Measurements from ENCODE around the gene RPTOR.

The RPTOR gene

GRCh38 chr17:80647746-80648145, 103.1 kb downstream of the RPTOR start:
- no peak for DNase-seq

DNA sequence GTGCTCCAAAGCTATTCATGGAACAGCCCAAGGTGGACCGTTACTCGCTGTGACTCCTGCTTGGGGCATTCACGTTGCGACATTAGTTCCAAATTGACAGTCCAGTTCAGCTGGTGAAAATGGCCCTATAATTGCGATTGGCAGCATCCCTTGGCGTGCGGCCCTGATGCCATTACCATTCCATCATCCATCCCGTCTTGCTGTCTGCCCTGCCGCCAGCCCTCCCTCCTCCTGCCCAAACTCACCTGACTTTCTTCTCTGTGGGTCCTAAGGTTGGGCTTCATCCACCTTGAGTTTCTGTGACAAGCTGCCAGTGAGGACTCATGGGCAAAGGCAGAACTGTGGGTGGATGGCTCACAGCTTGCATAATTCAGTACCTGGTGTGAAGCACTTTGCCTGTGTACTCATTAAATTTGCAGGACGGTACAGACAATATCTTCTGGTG, 104.6 kb downstream of the RPTOR start:
- DNase-seq: no peak

DNA sequence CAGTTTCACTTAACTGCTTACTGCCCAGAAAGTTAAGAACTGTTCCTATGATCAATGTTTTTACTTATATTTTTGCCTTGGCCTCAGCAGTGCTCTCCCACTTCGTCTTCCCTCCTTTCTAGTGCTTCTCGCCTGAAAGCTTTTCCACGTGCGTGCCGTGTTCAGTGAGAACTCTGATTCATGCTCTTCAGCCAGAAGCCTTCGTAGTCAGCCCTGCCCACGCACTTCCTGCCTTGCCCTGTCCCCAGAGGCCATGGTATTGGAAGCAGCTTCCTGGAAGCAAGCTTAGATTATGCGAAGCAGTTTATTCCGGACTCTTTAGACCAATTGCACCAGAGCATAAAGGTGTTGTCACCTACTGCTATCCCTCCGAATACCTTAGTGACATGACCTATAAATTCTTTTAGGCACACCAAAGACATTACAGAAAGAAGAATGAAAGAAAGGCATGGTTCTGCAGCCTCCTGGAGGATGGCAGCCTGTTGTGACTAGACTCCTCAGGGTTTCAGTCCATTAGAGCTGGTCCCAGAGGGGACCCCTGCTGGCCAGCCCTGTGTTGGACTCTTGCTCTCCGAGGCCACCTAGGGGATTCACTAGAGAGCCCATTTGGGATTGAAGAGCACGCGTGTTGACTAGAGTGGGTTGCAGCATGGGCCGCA, 105.2 kb downstream of the RPTOR start:
- peak; percentile 61 for DNase-seq

DNA sequence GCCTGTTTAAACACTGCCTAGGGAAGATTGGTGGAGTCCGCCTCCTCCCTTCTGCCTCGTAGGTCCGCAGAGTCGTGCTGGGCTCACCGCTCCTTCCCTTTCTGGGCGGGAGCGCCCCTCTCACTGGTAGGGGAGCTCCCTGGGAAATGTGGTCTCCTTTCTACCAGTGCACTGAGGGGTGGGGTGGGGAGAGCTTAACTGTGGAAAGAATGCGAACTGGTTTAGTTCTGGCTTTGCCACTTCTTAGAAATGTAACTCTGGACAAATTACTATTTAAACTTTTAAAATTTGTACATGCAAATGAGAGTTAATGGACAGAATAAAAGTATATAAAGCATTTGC, 105.7 kb downstream of the RPTOR start:
- DNase-seq: no peak

DNA sequence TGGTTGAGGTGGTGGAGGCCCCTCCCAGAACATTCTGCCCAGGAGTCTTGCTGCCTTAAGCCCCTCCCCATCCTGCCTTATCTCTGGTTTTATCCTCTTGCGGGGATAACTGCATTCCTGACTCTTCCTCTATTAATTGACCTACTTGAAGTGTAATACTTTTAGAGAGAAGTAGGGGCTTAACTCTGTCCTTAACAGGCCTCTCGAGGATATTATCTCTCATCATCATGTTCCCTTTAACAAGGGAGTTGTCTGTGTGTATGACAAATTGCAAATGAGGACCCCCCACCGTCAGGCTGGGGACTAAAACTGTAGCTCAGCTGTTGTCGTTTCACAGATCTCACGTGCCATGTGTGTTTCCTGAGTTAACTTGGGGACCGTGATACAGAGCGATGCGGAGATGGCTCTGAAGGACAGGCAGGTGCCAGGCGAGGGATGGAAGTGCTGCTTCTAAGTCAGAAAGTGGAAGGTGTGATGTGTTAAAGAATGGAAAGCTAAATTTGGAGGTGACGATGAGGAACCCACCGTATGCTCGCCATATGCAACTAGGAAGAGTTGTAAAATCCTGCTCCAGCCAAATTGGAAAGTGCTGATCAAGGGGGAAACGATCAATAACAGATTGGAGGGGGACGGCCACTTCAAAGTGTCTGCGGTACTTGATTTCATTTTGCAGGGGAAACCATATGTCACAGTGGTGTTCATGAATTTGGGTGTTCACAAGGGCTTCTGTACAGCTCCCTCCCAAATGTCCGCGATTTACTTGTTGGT, 106.3 kb downstream of the RPTOR start:
- peak; percentile 100 for DNase-seq

- no peak for DNase-seq
Observed at GRCh38 chr17:80652756-80653330, 108.2 kb downstream of the RPTOR start.

DNA sequence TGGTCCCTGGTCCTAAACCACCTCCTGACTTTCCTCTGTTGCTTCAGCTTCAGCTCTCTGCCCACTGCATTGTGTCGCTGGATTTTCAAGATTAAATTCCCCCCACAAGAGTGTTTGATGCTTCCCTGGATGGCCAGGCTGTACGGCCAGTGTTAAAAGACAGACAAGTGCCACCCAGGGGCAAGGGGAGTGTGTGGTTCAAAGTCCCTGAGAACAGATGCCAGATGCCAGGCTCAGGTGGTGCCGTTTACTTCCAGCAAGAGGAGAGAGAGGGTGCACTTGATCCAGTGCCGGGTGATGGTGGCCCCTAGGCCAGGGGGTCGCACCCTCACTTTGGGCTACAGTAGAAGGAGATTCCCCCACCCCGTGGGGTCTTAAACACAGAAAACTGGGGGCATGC, 109.2 kb downstream of the RPTOR start:
- no peak for DNase-seq

DNA sequence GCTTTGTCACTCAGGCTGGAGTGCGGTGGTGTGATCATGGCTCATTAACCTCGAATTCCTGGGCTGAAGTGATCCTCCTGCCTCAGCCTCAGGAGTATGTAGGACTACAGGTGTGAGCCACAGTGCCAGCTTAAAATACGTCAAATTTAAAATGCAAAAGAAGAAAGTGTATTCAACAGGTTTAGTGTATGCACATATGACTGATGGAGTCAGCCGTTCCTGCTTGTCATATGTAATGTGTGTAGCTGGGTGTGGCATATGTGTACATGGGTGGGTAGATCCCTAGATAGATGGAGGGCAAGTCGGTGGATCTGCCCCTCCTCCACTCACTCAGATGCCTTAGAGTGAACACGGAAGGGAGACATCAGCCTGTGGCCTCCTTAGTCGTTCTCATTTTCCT, 111.0 kb downstream of the RPTOR start:
- DNase-seq: no peak

- no peak for DNase-seq
Observed at GRCh38 chr17:80656590-80656989, 112.0 kb downstream of the RPTOR start.

DNA sequence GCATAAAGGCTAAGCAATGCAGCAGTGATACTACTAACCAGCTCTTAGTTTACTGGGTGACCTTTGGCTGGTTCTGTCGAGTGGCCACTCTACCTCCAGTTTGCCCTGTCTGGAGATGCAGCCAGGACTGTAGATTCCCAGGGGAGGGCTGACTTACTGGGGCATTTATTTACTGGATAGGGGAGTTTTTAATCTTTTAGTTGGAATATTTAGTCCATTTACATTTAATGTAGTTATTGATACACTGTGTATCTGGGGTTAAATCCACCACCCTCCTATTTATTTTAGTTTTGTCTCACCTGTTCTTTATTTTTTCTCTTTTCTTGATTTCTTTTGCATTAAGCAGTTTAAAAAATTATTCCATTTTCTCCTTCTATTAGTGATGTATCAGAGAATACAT, 112.9 kb downstream of the RPTOR start:
- no peak for DNase-seq

DNA sequence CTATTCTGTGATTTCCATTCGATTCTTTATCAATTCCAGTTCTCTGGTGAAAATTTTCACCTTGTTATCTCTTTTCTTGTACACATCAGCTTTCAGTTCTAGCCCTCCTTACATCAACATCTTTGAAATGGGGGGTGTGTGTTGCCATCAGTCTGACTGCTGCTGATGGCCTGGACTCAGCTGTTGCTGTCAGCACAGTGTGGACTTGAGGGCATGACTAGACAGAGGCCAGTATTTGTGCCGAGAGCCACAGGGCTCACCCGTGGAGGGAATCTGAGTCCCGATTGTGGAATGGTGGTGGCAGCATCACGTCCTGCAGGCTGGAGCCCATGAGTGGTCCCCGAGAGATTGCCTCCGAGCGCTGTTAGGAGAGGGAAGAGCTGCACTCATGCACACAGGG, 114.2 kb downstream of the RPTOR start:
- no peak for DNase-seq

DNA sequence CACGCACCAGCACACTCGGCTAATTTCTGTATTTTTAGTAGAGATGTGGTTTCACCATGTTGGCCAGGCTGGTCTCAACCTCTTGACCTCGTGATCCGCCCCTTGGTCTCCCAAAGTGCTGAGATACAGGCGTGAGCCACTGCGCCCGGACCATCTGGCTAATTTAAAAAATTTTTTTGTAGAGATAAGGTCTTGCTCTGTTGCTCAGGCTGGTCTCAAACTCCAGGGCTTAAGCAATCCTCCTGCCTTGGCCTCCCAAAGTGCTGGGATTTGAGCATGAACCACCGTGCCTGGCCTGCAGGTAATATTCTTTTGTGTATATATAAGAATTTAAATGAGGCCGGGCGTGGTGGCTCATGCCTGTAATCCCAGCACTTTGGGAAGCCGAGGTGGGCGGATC, 115.0 kb downstream of the RPTOR start:
- DNase-seq: no peak

DNA sequence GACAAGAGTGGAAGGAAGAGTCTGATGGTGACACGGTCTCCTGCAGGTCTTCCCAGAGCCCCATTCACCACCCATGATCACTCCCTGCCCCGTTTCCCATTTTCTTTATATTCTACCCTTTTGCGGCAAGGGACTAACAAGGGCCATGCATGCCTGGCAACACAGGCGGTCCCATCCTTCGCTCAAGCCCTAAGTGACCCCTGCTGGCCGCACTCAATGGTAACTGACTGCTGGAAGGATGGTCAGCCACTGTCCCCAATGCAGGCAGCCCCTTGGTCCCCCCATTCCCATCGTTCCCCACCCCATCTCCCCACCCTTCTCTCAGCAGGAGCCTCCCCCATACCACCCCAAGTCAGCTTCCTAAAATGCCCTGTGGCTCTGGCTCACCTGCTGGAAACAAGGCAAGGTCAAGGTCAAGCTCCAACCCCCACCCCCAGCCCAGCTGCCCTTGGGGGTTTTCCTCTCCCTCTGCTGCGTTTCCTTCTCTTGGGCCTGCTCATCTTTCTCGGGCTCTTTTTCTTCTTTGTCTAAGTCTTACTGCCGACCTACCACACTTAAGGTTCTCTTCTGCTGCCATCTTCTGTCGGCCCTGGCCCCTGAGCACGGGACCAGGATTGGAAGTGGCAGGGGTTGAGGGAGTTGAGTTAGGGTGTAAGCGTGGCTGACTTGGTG, 116.0 kb downstream of the RPTOR start:
- no peak for DNase-seq

DNA sequence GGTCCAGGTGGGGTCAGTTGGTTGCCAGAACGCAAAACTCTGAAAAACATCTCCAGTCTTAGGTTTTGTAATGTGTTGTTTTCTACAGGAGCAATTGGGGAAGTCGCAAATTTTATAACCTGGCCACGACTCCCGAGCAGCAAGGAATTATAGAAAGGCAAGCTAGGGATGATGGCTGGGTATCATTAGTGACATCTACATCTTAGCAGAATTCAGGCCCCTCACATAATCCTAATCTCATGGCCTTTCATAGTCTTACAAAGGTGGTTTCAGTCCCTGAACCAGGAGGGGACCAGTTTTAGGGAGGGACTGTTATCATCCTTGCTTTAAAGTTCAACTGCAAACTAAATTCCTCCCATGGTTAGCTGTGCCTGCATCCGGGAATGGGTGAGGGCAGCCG, 117.9 kb downstream of the RPTOR start:
- DNase-seq: no peak

DNA sequence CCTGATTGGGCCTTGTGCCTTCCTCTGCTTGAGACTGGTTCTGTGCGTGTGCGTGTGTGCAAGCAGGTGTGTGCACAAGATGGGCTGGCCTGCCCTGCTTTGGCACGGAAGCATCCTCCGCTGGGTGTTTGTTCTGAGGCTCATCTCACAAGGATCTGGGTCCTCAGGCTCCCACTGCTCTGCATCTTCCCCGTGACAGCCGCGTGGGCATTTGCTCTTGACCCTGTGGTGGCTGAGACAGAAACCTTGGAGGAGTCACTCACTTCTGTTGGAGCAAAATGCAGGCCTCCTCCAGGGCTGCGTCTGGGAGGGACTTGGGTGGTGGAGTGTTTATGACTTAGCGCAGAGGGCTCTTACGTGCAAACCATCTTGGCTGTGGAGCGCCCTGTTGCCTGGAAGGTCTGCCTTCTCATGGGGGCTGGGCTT, 119.2 kb downstream of the RPTOR start:
- no peak for DNase-seq

DNA sequence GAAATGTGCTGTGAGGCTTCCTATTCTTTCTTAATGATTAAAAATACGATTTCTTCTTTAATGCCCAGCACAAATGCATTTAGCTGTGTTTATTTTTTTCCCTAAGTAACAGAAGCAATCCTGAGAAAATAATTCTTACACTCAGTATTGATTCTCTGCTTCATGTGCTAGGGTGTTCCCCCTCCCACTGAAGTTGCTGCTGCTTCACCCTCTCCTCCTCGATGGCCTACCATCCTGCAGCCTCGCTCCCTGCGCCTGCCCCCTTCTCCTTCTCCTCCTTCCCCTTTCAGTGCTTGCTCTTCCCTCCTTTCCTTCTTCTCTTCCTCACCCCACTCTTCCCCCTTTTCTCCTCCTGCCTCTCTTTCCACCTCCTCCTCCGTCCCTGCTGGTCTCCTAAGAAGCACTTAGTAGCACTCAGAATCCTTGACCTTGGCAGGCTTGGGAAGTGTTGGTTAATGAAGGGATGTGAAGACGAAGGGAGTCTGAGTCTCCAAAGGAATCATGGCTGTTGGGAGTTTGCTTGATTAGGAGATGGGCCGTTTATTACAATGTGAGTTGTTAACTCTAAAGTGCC, 119.7 kb downstream of the RPTOR start:
- no peak for DNase-seq

DNA sequence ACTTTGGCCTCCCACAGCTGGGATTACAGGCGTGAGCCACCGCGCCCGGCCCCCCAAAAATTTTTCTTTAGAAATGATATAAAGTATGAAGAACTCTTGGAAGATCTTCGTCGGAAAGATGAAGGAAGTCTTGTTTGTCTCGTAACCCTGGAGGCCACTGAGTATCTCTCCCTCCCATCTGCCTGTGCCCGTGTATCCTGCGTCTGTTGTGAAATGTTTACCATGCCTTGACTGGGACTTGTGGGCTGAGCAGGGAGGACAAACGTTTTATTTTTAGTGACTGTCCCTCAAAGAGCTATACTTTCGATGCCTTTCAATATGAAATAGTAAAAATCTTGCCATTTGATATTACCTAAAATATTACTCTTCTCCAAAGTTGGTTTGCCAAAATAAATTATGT, 121.2 kb downstream of the RPTOR start:
- no peak for DNase-seq

DNA sequence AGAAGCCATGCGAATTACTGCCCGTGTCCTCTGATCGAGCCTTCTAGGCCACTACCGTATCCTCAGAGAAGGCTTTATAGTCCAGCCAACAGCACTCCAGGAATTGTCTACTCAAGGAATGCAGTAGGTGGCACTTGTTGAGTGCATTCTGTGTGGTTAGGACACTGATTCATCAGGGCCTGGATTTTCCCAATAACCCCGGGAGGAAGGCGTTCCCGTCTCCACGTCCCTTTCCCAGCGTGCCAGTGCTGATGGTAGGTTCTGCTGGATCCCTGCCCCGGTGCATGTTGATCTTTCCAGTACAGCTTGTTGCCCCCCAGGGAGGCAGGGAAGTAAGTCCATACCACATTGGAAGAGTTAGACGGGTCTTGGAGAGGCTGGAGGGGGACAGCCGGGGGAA, 122.2 kb downstream of the RPTOR start:
- no peak for DNase-seq

- DNase-seq: no peak
Observed at GRCh38 chr17:80667462-80668277, 123.0 kb downstream of the RPTOR start.

- no peak for DNase-seq
Observed at GRCh38 chr17:80668375-80669148, 123.9 kb downstream of the RPTOR start.

GRCh38 chr17:80671039-80671824, 126.6 kb downstream of the RPTOR start:
- no peak for DNase-seq
